ENCODE data around the gene DHCR24. TPM values are rescaled to one million over a fixed set of nuclear protein-coding genes. Genes with fewer than 3 reads are reported as not detected.

DHCR24 gene
- total RNA-seq, 1 donor from 2014 or later = 149 TPM

DNA sequence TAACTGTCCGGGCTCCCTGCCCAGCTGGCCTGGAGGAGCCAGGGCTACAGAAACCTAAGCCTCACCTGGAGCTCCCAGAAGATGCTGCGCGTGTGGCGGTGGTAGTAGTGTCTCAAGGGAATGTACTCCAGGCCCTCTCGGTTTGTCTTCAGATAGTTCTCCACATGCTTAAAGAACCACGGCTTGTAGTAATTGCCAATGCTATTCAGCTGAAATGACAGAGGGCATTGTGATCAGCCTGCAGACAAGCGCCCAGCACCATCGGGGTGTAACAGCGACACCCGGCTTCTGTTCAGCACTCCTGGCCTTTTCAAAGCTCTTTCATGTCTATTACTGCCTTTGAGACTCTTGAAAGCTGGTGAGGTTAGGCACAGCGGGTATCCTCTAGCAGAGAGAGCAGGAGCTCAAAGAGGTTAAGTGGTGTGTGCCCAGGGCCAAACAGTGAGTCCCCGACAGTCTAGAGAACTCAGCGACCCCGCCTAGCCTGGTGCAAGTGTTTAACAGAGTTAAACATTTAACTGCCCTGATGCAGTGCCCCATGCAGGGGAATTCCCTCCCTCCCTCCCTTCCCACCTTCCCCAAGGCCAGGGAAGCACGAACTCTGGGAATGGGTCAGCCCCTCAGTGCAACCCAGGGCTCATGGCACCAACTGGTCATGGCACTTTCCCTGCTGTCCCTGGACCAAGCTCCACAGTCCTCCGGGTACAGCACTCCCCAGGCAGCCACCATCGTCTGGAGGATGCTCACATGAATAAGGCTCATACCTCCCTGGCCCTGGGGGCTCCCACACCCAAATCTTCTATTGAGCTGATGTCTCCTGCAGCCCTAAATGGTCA lies 21.5 kb downstream of the DHCR24 start:
- H3K4me3 Mint-ChIP-seq = no peak overlapping the region
- H3K36me3 Mint-ChIP-seq = peaks cover 45% of the 10 kb centered on the region
- H3K9me3 Mint-ChIP-seq = no peaks in the 10 kb centered on the region
- peaks cover 24% of the 10 kb centered on the region for H3K4me1 Mint-ChIP-seq (ENCODE audit: unreplicated experiment)
- H3K27ac Mint-ChIP-seq = no peak overlapping the region
- no peak for TF ChIP-seq CTCF (conservative IDR thresholded peaks at IDR 0.05)
- peak; percentile 55 for DNase-seq (ENCODE audit: extremely low spot score, unreplicated experiment)
- H3K27me3 Mint-ChIP-seq = no peaks in the 10 kb centered on the region

- Mint-ChIP-seq H3K36me3 (peaks cover 51% of the 10 kb centered on the region), H3K27me3 (no peaks in the 10 kb centered on the region)
- peak; percentile 45 for DNase-seq (ENCODE audit: extremely low spot score, unreplicated experiment)
Measured at GRCh38 chr1:54864460-54865208, 22.4 kb downstream of the DHCR24 start.

DNA sequence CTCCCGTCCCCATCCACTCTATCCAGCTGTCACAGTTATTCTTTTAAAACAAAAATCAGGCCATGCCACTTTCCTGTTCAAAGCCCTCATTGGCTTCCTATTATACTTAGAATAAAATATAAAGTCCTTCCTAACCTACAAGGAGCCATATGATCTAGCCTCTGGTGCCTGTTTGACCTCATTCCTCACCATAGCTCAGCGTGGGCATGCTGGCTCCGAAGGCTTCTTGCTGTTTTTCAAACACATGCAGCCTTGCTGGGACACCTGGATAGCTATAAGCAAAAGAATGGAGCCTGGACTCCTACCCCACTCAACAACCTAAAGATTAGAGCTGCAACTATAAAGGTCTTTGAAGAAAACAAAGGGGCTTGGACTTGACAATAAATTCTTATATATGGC lies 23.7 kb downstream of the DHCR24 start:
- no peaks in the 10 kb centered on the region for H3K27me3 Mint-ChIP-seq
- no peak for DNase-seq (ENCODE audit: extremely low spot score, unreplicated experiment)
- no peaks in the 10 kb centered on the region for H3K9me3 Mint-ChIP-seq
- H3K36me3 Mint-ChIP-seq = peaks cover 51% of the 10 kb centered on the region
- H3K27ac Mint-ChIP-seq = no peak overlapping the region
- no peak overlapping the region for H3K4me3 Mint-ChIP-seq
- TF ChIP-seq CTCF (conservative IDR thresholded peaks at IDR 0.05) = no peak
- peaks cover 31% of the 10 kb centered on the region for H3K4me1 Mint-ChIP-seq (ENCODE audit: unreplicated experiment)

More at GRCh38 chr1:54864460-54865208, 22.4 kb downstream of the DHCR24 start:
- peaks cover 28% of the 10 kb centered on the region for H3K4me1 Mint-ChIP-seq (ENCODE audit: unreplicated experiment)
- no peak for TF ChIP-seq CTCF (conservative IDR thresholded peaks at IDR 0.05)
- H3K9me3 Mint-ChIP-seq = no peaks in the 10 kb centered on the region
- no peak overlapping the region for H3K4me3 Mint-ChIP-seq
- H3K27ac Mint-ChIP-seq = peak overlapping the region; percentile 0

DNA sequence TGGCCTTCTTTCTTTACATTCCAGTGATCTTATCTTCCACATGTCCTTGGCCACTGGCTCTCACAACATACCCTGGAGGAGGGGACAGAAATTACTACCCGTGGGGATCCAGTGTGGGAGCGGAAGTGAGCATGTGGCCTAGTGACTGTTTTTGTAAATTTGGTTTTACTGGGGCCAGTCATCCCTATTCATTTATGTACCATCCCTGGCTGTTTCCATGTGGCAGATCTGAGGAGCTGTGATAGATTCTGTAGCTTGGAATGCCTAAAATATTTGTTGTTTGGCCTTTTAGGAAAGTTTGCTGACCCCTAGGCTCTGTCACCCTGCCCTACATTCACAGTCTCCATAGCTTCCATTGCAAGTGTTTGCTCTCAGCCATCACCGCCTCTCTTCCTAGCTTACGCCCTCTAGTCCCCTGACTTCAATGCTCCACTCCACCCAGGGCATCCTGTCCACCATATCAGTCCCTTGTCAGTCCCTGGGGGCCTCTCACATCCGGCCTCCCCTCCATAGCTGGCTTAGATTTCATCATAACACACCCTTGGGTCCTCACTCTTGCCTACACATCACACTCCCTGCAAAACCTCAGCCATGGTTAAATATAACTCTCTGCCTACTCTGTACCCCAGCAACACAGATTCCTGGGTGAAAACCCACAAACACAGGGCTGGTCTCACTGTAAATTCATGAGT lies 25.8 kb downstream of the DHCR24 start:
- Mint-ChIP-seq H3K9me3 (no peaks in the 10 kb centered on the region), H3K27me3 (no peaks in the 10 kb centered on the region), H3K4me3 (peak overlapping the region; percentile 2), H3K27ac (peak overlapping the region; percentile 30), H3K4me1 (ENCODE audit: unreplicated experiment) (peaks cover 43% of the 10 kb centered on the region), H3K36me3 (peaks cover 49% of the 10 kb centered on the region)
- no peak for TF ChIP-seq CTCF (conservative IDR thresholded peaks at IDR 0.05)
- no peak for DNase-seq (ENCODE audit: extremely low spot score, unreplicated experiment)

GRCh38 chr1:54859700-54860391 lies 27.1 kb downstream of the DHCR24 start:
- Mint-ChIP-seq H3K36me3 (peaks cover 48% of the 10 kb centered on the region), H3K9me3 (no peaks in the 10 kb centered on the region), H3K4me1 (ENCODE audit: unreplicated experiment) (peaks cover 42% of the 10 kb centered on the region), H3K27ac (no peak overlapping the region), H3K27me3 (no peaks in the 10 kb centered on the region), H3K4me3 (no peak overlapping the region)
- TF ChIP-seq CTCF (conservative IDR thresholded peaks at IDR 0.05) = no peak
- no peak for DNase-seq (ENCODE audit: extremely low spot score, unreplicated experiment)
